A549 (cell line): ENCODE data around the gene IGF2BP1. TPM values are rescaled to one million over a fixed set of nuclear protein-coding genes. Genes with fewer than 3 reads are reported as not detected.

Experiments
- ATAC-seq, 2 experiments: fragments of 200-7000 bp in 1 of 2; fragments of >200 bp in 1 of 2; cut with Nextera tagmentation in 1 of 2; cut with Tn5 transposase in 1 of 2; 3 replicates each; pipeline versions ENCODE4 v1.8.0 to v1.9.1; 2018 to 2020; ENCODE audit warnings: mild to moderate bottlenecking in 1 of 2, moderate library complexity in 1 of 2
- CTCF ChIA-PET: fragments of 300-600 bp; sonication (Branson Sonifier 250); formaldehyde crosslinking; extraction: SDS; loops from one replicate; lab custom pipeline; 2021; ENCODE audit warnings: antibody characterized with exemption, inconsistent platforms; lab: Yijun Ruan, JAX
- POLR2A ChIA-PET: fragments of 350-600 bp; formaldehyde crosslinking; extraction: SDS; loops from one replicate; lab custom pipeline; 2021; ENCODE audit warnings: antibody characterized with exemption, inconsistent platforms; lab: Yijun Ruan, JAX
- DNase-seq, 2 experiments: peaks; one replicate each; pipeline versions ENCODE4 v3.0.0 to v3.0.0-alpha.2; 2011 to 2016; ENCODE audit warnings: low read depth in 1 of 2, low spot score in 1 of 2
- FAIRE-seq: peaks from 2 replicates; lab custom pipeline; 2011; peaks lifted over from hg19 to GRCh38; lab: Jason Lieb, UNC
- H3K27ac ChIP-seq, 2 experiments: fragments of >200 bp; sonication (Bioruptor Twin); formaldehyde crosslinking; 3 replicates each; pipeline ENCODE4 v1.5.1; 2016 to 2017
- H3K4me1 ChIP-seq: fragments of >200 bp; sonication (Bioruptor Twin); formaldehyde crosslinking; 3 replicates; pipeline ENCODE4 v1.6.1; 2016
- H3K4me2 ChIP-seq: fragments of >200 bp; sonication (Bioruptor Twin); formaldehyde crosslinking; 3 replicates; pipeline ENCODE4 v1.6.1; 2016
- H3K4me3 ChIP-seq: fragments of >200 bp; sonication (Bioruptor Twin); formaldehyde crosslinking; 3 replicates; pipeline ENCODE4 v1.5.1; 2016
- H3K9me3 ChIP-seq: fragments of >200 bp; sonication (Bioruptor Twin); formaldehyde crosslinking; 3 replicates; pipeline ENCODE4 v1.6.1; 2016
- CHD2 ChIP-seq: fragments of 150-350 bp; IDR thresholded peaks from 2 replicates; pipeline ENCODE4 v1.6.1; 2014; ENCODE audit warnings: low read length; ENCODE audit not compliant: partially characterized antibody
- CHD4 ChIP-seq: fragments of 200-600 bp; sonication (generic); IDR thresholded peaks from 2 replicates; pipeline ENCODE4 v1.6.1; 2016; ENCODE audit warnings: antibody characterized with exemption, mild to moderate bottlenecking, borderline replicate concordance
- EHMT2 ChIP-seq: fragments of 200-600 bp; sonication (generic); IDR thresholded peaks from 2 replicates; pipeline ENCODE4 v1.6.1; 2016; ENCODE audit warnings: antibody characterized with exemption, low read depth, mild to moderate bottlenecking, moderate library complexity
- ESRRA ChIP-seq: fragments of 150-350 bp; IDR thresholded peaks from 2 replicates; pipeline ENCODE4 v1.6.1; 2014; ENCODE audit warnings: mild to moderate bottlenecking, low read length, borderline replicate concordance
- FOXS1 ChIP-seq: fragments of 250-450 bp; sonication (Bioruptor Pico); IDR thresholded peaks from 2 replicates; pipeline ENCODE4 v1.5.0; 2020; ENCODE audit warnings: mild to moderate bottlenecking, moderate library complexity
- HOXA7 ChIP-seq: fragments of 250-450 bp; sonication (Bioruptor Pico); IDR thresholded peaks from 2 replicates; pipeline ENCODE4 v1.5.0; 2020; ENCODE audit warnings: mild to moderate bottlenecking, moderate library complexity
- HOXB13 ChIP-seq: fragments of 250-450 bp; sonication (Bioruptor Pico); IDR thresholded peaks from 2 replicates; pipeline ENCODE4 v1.5.0; 2020; ENCODE audit warnings: low read depth, mild to moderate bottlenecking, moderate library complexity
- HOXB5 ChIP-seq: fragments of 250-450 bp; sonication (Bioruptor Pico); IDR thresholded peaks from 2 replicates; pipeline ENCODE4 v1.5.0; 2020; ENCODE audit warnings: mild to moderate bottlenecking, moderate library complexity
- KDM1A ChIP-seq: fragments of 200-600 bp; sonication (generic); IDR thresholded peaks from 2 replicates; pipeline ENCODE4 v1.6.1; 2016; ENCODE audit warnings: low read depth, mild to moderate bottlenecking
- KDM5A ChIP-seq: fragments of 200-600 bp; sonication (generic); IDR thresholded peaks from 2 replicates; pipeline ENCODE4 v1.6.1; 2016; ENCODE audit warnings: antibody characterized with exemption, mild to moderate bottlenecking
- MAFK ChIP-seq: fragments of 450-650 bp; IDR thresholded peaks from 2 replicates; pipeline ENCODE4 v1.6.1; 2014; ENCODE audit not compliant: partially characterized antibody
- POLR2A ChIP-seq: IDR thresholded peaks from 2 replicates; pipeline ENCODE4 v1.6.1; 2012; ENCODE audit warnings: mild to moderate bottlenecking, low read length
- RAD21 ChIP-seq, 2 experiments: fragments of >200 bp in 1 of 2; sonication (Bioruptor Twin) in 1 of 2; formaldehyde crosslinking in 1 of 2; IDR thresholded peaks in 1 of 2; conservative IDR thresholded peaks in 1 of 2; 2 replicates in 1 of 2; 3 replicates in 1 of 2; pipeline ENCODE4 v1.6.1; 2012 to 2018; ENCODE audit warnings: inconsistent platforms in 1 of 2
- SMC3 ChIP-seq: fragments of >200 bp; sonication (Bioruptor Twin); formaldehyde crosslinking; IDR thresholded peaks from 3 replicates; pipeline ENCODE4 v1.6.1; 2018; ENCODE audit warnings: inconsistent platforms
- TFCP2L1 ChIP-seq: fragments of 250-450 bp; sonication (Bioruptor Pico); IDR thresholded peaks from 2 replicates; pipeline ENCODE4 v1.5.0; 2021; ENCODE audit warnings: mild to moderate bottlenecking
- ZFP36 ChIP-seq: fragments of 450-650 bp; IDR thresholded peaks from 2 replicates; pipeline ENCODE4 v1.6.1; 2014; ENCODE audit warnings: borderline replicate concordance; ENCODE audit not compliant: partially characterized antibody
- WGBS: methylation state at CpG from one replicate; pipeline ENCODE4 v1.1.6; 2017; ENCODE audit errors: missing lambda C conversion rate; 5-methylcytosine and 5-hydroxymethylcytosine counted together
- polyA plus RNA-seq, 4 experiments: library from polyadenylated mRNA; depleted of rRNA in 3 of 4; stranded (reverse); fragments of >200 nt; fragmentation: RNase III in 1 of 4; extraction: RNeasy Plus Mini Kit Qiagen cat#74134 plus additional on column Dnase treatment in 1 of 4; gene quantifications; 2 replicates in 3 of 4; 3 replicates in 1 of 4; pipeline ENCODE4 v1.2.3, GENCODE V29; 2011 to 2017
- TF ChIP-seq, protein P1 (sequence below): IDR thresholded peaks from 2 replicates; pipeline ENCODE4 v1.6.1; 2012
- TF ChIP-seq, protein P2 (sequence below): IDR thresholded peaks from 2 replicates; pipeline ENCODE4 v1.6.1; 2012
- TF ChIP-seq, protein P3 (sequence below): fragments of 150-350 bp; IDR thresholded peaks from 2 replicates; pipeline ENCODE4 v1.6.1; 2014; ENCODE audit warnings: low read depth, mild to moderate bottlenecking, low read length
- TF ChIP-seq, protein P4 (sequence below): IDR thresholded peaks from 2 replicates; pipeline ENCODE4 v1.6.1; 2012; ENCODE audit warnings: low read depth, borderline replicate concordance
- TF ChIP-seq, protein P5 (sequence below): fragments of >200 bp; sonication (Bioruptor Twin); formaldehyde crosslinking; IDR thresholded peaks from 3 replicates; pipeline ENCODE4 v1.5.1; 2016
- TF ChIP-seq, protein P6 (sequence below): fragments of 450-650 bp; IDR thresholded peaks from 2 replicates; pipeline ENCODE4 v1.6.1; 2014; ENCODE audit warnings: antibody characterized with exemption

IGF2BP1 gene
- polyA plus RNA-seq, 2 of the 4 experiments (the other 2 are of a cell fraction), result 26.2 to 40.3 TPM

DNA sequence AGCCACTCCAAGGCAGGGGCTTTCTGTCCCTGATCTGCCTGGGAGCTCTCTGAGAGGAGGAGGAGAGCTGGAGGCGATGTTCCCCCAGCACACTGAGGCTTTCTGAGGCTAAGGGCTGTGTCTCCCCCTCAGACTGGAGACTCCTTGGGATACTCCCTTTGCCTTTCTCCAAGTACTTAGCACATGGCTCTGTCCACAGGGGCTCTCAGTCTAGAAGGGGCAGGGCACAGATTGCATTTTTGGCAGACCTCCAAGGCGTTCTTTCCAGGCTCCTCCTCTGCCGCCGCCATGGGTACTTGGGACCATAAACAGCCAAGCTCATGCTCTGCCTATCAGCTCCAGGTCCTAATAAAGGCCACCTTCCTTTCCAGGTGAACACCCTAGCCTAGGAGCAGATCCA, 27.0 kb upstream of the IGF2BP1 start:
- Histone ChIP-seq H3K4me3 (no peak overlapping the region), H3K4me2 (peak overlapping the region; percentile 77), H3K9me3 (no peaks in the 10 kb centered on the region), H3K27ac (peak overlapping the region; percentile 95 to 98), H3K4me1 (peaks cover 51% of the 10 kb centered on the region)
- peak in 1 of 2 experiments; percentile 61 for DNase-seq
- no peak for FAIRE-seq
- TF ChIP-seq CHD2 (no peak), KDM5A (no peak), HOXB13 (CRISPR knock-in tag) (no peak), FOXS1 (CRISPR knock-in tag) (no peak), ESRRA (no peak), ZFP36 (no peak), HOXB5 (no peak)
- TF ChIP-seq, protein P1, sequence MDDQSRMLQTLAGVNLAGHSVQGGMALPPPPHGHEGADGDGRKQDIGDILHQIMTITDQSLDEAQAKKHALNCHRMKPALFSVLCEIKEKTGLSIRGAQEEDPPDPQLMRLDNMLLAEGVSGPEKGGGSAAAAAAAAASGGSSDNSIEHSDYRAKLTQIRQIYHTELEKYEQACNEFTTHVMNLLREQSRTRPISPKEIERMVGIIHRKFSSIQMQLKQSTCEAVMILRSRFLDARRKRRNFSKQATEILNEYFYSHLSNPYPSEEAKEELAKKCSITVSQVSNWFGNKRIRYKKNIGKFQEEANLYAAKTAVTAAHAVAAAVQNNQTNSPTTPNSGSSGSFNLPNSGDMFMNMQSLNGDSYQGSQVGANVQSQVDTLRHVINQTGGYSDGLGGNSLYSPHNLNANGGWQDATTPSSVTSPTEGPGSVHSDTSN, result no peak
- TF ChIP-seq, protein P2, sequence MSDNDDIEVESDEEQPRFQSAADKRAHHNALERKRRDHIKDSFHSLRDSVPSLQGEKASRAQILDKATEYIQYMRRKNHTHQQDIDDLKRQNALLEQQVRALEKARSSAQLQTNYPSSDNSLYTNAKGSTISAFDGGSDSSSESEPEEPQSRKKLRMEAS, result no peak
- ATAC-seq, result peak; percentile 2; a peak in 2 of 6 replicates
- ChIA-PET CTCF (interaction anchor here (1.2 to 7.4 kb wide), 8 partner anchors 10 to 62 kb away, joined by 3 to 83 read pairs (median 6); no protein-coding TSS in a partner anchor), POLR2A (interaction anchor here (0.8 to 5.5 kb wide), 3 partner anchors 9 to 25 kb away, joined by 5 to 145 read pairs (median 10); partner anchors contain the start of genes IGF2BP1 and SNF8)
- 32% methylated on average over 4 of the region's 4 CpGs for WGBS

DNA sequence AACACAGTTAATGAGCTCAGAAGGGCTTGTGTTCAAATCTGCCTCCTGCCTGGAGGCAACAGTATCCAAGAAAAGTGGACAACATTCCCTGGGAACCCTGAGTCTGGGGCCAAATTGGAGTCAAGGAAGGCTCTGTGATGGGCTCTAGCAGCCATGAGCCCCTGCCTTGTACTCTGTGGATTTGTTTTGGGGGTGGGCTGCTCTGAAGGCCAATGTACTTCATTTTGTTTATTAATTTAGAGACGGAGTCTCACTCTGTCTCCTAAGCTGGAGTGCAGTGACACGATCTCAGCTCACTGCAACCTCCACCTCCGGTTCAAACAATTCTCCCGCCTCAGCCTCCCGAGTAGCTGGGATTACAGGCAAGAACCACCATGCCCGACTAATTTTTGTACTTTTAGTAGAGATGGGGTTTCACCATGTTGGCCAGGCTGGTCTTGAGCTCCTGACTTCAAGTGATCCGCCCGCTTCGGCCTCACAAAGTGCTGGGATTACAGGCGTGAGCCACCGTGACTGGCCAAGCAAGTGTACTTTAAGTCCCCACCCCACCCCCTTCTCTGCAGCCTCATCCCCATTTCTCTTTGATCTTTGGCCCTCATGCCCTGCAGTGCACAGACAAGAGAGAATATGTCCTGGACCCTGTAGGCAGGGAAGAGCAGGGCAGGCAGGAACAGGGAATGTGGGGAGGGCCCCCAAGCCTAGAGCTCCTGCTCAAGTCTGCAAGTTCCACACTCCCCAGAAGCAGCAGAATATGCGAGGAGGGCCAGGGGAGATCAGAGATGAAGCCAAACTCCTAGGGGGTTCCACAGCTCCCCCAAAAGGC, 26.1 kb upstream of the IGF2BP1 start:
- peak in 1 of 2 experiments; percentile 56 for DNase-seq
- peaks cover 51% of the 10 kb centered on the region for H3K4me1 ChIP-seq
- TF ChIP-seq, protein P3, sequence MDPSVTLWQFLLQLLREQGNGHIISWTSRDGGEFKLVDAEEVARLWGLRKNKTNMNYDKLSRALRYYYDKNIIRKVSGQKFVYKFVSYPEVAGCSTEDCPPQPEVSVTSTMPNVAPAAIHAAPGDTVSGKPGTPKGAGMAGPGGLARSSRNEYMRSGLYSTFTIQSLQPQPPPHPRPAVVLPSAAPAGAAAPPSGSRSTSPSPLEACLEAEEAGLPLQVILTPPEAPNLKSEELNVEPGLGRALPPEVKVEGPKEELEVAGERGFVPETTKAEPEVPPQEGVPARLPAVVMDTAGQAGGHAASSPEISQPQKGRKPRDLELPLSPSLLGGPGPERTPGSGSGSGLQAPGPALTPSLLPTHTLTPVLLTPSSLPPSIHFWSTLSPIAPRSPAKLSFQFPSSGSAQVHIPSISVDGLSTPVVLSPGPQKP, result no peak
- TF ChIP-seq POLR2A, result no peak
- TF ChIP-seq MAFK, result peak; percentile 29
- TF ChIP-seq RAD21 (conservative IDR thresholded peaks at IDR 0.05 in 1 of 2, IDR thresholded peaks at IDR 0.05 in 1 of 2), result no peak
- TF ChIP-seq, protein P4, sequence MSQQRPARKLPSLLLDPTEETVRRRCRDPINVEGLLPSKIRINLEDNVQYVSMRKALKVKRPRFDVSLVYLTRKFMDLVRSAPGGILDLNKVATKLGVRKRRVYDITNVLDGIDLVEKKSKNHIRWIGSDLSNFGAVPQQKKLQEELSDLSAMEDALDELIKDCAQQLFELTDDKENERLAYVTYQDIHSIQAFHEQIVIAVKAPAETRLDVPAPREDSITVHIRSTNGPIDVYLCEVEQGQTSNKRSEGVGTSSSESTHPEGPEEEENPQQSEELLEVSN, result no peak; the same call in 1 of the 2 replicates
- TF ChIP-seq ZFP36, result no peak
- TF ChIP-seq CHD4, result no peak
- TF ChIP-seq KDM1A, result no peak
- TF ChIP-seq, protein P2, result 0 out of 2 replicates have a peak, but pooled peaks have one; percentile 19
- TF ChIP-seq, all 56 proteins: peak for 2
- Histone ChIP-seq H3K4me3 (no peak overlapping the region), H3K27ac (peak overlapping the region; percentile 95 to 98), H3K9me3 (no peaks in the 10 kb centered on the region), H3K4me2 (peak overlapping the region; percentile 77)
- ChIA-PET POLR2A (interaction anchor here (0.6 to 5.5 kb wide), 6 partner anchors 9 to 33 kb away, joined by 4 to 145 read pairs (median 4); partner anchors contain the start of genes IGF2BP1 and SNF8), CTCF (interaction anchor here (1.2 to 7.4 kb wide), 8 partner anchors 9 to 61 kb away, joined by 3 to 83 read pairs (median 6); no protein-coding TSS in a partner anchor)
- FAIRE-seq, result no peak
- peak; percentile 38 to 40; a peak in 4 of 6 replicates for ATAC-seq
- 74% methylated on average over 12 of the region's 12 CpGs for WGBS

DNA sequence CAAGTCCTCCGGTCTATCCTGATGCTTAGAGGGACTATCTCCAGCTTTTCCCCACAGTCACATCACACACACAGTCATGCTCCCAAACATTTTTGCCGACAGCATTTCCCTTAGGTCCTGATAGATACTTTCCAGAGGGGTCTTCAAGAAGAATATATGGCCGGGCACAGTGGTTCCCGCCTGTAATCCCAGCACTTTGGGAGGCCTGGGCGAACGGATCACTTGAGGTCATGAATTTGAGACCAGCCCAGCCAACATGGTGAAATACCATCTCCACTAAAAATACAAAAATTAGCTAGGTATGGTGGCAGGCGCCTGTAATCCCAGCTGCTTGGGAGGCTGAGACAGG, 24.5 kb upstream of the IGF2BP1 start:
- FAIRE-seq (no peak), DNase-seq (no peak), ATAC-seq (no peak; a peak in 1 of 6 replicates)
- Histone ChIP-seq H3K4me3 (peak overlapping the region; percentile 12; the same call in 1 of the 3 replicates), H3K9me3 (no peaks in the 10 kb centered on the region), H3K4me1 (peaks cover 51% of the 10 kb centered on the region), H3K4me2 (peak overlapping the region; percentile 77), H3K27ac (peak overlapping the region; percentile 95 to 98)
- 7% methylated on average over 7 of the region's 7 CpGs for WGBS
- ChIA-PET CTCF (interaction anchor here (0.7 to 7.4 kb wide), 12 partner anchors 12 to 59 kb away, joined by 3 to 83 read pairs (median 5); partner anchors contain the start of gene IGF2BP1), POLR2A (interaction anchor here (0.7 to 5.5 kb wide), 10 partner anchors 11 to 442 kb away, joined by 3 to 145 read pairs (median 4); partner anchors contain the start of genes ATP5MC1, IGF2BP1, PHB1 and SNF8)
- TF ChIP-seq, protein P5, sequence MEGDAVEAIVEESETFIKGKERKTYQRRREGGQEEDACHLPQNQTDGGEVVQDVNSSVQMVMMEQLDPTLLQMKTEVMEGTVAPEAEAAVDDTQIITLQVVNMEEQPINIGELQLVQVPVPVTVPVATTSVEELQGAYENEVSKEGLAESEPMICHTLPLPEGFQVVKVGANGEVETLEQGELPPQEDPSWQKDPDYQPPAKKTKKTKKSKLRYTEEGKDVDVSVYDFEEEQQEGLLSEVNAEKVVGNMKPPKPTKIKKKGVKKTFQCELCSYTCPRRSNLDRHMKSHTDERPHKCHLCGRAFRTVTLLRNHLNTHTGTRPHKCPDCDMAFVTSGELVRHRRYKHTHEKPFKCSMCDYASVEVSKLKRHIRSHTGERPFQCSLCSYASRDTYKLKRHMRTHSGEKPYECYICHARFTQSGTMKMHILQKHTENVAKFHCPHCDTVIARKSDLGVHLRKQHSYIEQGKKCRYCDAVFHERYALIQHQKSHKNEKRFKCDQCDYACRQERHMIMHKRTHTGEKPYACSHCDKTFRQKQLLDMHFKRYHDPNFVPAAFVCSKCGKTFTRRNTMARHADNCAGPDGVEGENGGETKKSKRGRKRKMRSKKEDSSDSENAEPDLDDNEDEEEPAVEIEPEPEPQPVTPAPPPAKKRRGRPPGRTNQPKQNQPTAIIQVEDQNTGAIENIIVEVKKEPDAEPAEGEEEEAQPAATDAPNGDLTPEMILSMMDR, result no peak
- TF ChIP-seq TFCP2L1 (CRISPR knock-in tag) (0 out of 2 replicates have a peak, but pooled peaks have one; percentile 38), HOXA7 (CRISPR knock-in tag) (no peak), EHMT2 (no peak), SMC3 (no peak)
- TF ChIP-seq, protein P6, sequence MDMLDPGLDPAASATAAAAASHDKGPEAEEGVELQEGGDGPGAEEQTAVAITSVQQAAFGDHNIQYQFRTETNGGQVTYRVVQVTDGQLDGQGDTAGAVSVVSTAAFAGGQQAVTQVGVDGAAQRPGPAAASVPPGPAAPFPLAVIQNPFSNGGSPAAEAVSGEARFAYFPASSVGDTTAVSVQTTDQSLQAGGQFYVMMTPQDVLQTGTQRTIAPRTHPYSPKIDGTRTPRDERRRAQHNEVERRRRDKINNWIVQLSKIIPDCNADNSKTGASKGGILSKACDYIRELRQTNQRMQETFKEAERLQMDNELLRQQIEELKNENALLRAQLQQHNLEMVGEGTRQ, result no peak
- TF ChIP-seq, protein P4, result peak; percentile 75
- TF ChIP-seq, protein P2, result peak; percentile 35; the same call in 1 of the 2 replicates
